GM12891 (cell line): ENCODE measurements around the gene IFI16.
A peak's percentile ranks its signal among the peaks of the same experiment; 100 is the strongest.
"Not testable (repeated sequence)": the region's sequence is repeated elsewhere in the genome, so short reads cannot be mapped to it uniquely, and the experiment has no call there.

Source experiments
- DNase-seq: peaks from one replicate; pipeline ENCODE4 v3.0.0; 2011; ENCODE audit warnings: low spot score; ENCODE audit not compliant: insufficient read length
- FAIRE-seq: peaks from 2 replicates; lab custom pipeline; 2011; peaks lifted over from hg19 to GRCh38; lab: Jason Lieb, UNC
- PAX5 ChIP-seq: IDR thresholded peaks from 2 replicates; pipeline ENCODE4 v1.6.1; 2011; ENCODE audit warnings: low read length, moderate library complexity, mild to moderate bottlenecking; ENCODE audit not compliant: insufficient read depth, severe bottlenecking
- POLR2A ChIP-seq: IDR thresholded peaks from 2 replicates; pipeline ENCODE4 v1.6.1; 2011; ENCODE audit warnings: low read depth, low read length, control low read depth
- POLR2AphosphoS5 ChIP-seq: IDR thresholded peaks from 2 replicates; pipeline ENCODE4 v1.6.1; 2011; ENCODE audit warnings: low read depth, low read length, control low read depth
- POU2F2 ChIP-seq: IDR thresholded peaks from 2 replicates; pipeline ENCODE4 v1.6.1; 2011; ENCODE audit warnings: low read depth, mild to moderate bottlenecking, control low read depth, low read length, moderate library complexity
- SPI1 ChIP-seq: IDR thresholded peaks from 2 replicates; pipeline ENCODE4 v1.6.1; 2011; ENCODE audit warnings: low read depth, low read length, control low read depth
- TAF1 ChIP-seq: IDR thresholded peaks from 2 replicates; pipeline ENCODE4 v1.6.1; 2011; ENCODE audit warnings: low read depth, low read length, control low read depth

IFI16 gene

GRCh38 chr1:159005676-159006075 is 4.0 kb upstream of the IFI16 start:
- FAIRE-seq (peak; percentile 62), DNase-seq (no peak)
- TF ChIP-seq POLR2A (no peak), TAF1 (no peak), SPI1 (no peak), POU2F2 (no peak), PAX5 (no peak), POLR2AphosphoS5 (no peak)

DNA sequence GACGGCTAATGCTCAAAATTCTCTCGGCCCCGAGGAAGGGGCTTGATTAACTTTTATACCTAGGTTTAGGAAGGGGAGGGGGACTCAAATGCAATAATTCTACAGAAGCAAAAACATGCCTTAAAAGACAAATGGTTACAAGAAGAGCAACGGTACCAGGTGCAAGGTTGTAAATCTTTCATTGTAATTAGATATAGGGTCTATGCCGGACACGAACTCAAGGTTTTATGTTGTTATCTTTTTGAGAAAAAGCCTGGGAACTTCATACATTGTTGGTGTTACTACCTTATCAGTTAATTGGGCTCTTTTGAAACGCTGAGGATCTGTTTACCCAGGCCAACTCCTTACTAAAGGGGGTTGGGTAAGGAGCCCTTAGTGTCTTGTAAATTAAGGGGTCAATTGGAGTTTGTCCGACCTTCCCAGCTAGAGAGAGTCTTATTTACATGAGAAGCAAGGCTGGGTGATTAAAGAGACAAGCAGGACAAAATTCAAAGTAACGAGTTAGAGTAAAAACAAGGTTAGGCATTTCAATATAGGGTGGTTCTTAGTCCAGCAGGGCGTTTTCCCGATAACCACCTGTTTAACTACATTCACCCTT is 3.4 kb upstream of the IFI16 start:
- FAIRE-seq, DNase-seq: not testable (repeated sequence)

DNA sequence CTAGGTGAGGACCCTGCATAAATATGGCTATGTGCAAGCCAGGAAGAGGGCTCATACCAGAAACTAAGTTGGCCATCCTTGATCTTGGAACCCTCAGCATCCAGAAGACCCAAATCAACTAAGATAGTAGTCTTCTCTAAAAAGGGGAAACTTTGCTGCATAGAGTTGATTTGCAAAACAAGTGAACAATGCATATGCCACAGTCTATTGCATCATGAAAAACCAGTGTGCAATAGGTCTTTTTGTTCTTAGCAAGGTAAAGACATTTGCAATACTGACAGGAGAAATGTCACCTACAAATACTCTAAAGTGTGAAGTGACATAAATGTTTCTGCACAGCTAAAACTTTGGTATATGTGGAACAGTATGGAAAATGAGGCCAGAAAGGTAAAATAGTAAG is 2.0 kb upstream of the IFI16 start:
- no peak for TF ChIP-seq PAX5
- TF ChIP-seq TAF1, result no peak
- no peak for TF ChIP-seq POLR2AphosphoS5
- no peak for TF ChIP-seq SPI1
- no peak for TF ChIP-seq POLR2A
- TF ChIP-seq POU2F2, result no peak
- FAIRE-seq, result peak; percentile 55

GRCh38 chr1:159008744-159009188 is 941 bp upstream of the IFI16 start:
- TF ChIP-seq POU2F2 (0 out of 2 replicates have a peak, but pooled peaks have one; percentile 43), PAX5 (peak; percentile 13), TAF1 (peak; percentile 77), POLR2AphosphoS5 (peak; percentile 83), POLR2A (peak; percentile 77), SPI1 (no peak)
- DNase-seq (peak; percentile 6), FAIRE-seq (peak; percentile 95)

More for the DNA sequence above, 2.0 kb upstream of the IFI16 start:
- no peak for DNase-seq

DNA sequence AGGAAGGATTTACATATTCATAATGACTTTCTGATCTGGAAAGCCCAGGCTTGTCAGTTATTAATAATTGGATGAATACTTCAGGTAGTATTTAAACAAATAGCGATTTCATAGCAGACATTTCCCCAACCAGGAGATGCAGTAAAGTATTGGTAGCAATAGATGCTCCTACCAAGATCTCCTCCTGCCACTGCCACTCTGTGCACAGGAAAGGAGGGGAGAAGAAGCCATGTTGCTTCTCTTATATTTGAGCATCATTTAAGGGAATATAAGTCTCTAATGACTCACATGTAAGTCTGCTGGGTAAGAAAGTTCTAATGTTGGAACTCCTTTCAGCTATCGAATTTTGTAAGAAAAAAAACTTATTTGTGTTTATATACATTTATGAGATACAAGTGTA is 420 bp upstream of the IFI16 start:
- DNase-seq (no peak), FAIRE-seq (no peak)
- TF ChIP-seq PAX5 (no peak), POLR2AphosphoS5 (no peak), POU2F2 (no peak), TAF1 (no peak), SPI1 (no peak)

DNA sequence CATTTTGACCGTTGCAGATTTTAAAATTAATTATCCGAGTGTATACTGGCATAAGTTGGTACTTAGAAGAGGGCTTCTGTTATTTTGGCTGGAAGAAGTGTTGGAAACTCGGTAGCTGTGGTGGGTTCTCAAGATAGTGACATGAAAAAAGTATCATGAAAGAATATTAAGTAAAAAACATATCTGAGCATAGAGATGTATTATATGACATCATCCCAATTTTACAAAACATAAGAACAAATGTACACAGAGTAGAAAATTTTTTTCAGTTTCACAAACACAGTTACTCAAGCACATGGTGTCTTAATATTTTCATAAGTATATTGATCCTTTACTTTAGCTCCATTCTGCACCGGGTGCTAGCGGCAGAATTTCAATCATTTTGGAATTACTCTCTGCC is 684 bp downstream of the IFI16 start:
- DNase-seq, result no peak
- FAIRE-seq, result no peak
- TF ChIP-seq PAX5 (no peak), POLR2A (no peak), POLR2AphosphoS5 (no peak), POU2F2 (no peak), TAF1 (no peak), SPI1 (no peak)

DNA sequence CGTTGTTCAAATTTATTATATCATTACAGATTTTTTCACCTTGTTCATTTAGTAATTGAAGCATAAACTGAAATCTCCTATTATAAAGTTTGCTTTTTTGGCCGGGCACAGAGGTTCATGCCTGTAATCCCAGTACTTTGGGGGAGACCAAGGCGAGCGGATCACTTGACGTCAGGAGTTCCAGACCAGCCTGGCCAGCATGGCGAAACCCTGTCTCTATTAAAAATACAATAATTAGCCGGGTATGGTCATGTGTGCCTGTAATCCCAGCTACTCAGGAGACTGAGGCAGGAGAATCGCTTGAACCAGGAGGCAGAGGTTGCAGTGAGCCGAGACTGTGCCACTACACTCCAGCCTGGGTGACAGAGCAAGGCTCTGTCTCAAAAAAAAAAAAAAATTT is 1.3 kb downstream of the IFI16 start:
- not testable (repeated sequence) for DNase-seq, FAIRE-seq

DNA sequence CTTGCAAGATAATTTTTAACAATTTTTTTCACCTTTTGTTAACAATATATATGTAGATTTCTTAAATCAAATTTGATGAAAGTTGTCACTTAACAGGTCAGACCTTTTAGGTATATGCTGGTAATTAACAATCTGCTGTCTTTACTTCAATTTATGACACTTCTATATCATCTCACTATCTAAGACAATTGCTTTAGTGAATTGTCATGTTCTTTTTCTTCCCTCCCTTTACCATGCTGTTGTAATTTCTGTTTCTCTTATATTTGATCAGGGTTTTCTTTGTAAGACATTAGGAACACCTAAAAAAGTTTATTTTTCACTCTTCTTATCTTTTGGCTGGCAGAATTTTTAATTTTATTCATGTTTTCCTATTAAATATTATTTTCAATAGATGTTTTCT is 2.0 kb downstream of the IFI16 start:
- TF ChIP-seq PAX5 (no peak), POU2F2 (no peak), TAF1 (no peak), POLR2AphosphoS5 (no peak), POLR2A (no peak), SPI1 (no peak)
- FAIRE-seq, result no peak
- DNase-seq, result no peak

DNA sequence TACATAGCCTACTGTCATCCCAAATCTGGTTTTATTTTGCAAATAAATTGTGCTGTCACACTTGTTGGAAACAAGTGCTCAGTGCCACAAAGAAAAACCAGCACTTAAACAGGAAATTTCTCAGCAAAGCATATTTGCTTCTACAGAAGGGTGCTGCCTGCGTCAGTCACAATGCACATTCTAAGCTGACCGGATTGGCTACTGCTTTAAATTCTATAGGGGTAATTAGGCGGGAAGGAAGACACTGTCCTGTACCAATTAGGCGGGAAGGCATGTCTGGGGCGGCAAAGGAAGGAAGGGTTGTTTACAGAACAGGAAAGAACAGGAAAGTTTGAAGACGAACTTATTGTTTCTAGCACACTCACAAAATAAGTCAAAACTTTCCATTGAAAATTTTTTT is 2.8 kb downstream of the IFI16 start:
- FAIRE-seq (peak; percentile 84), DNase-seq (no peak)
- TF ChIP-seq POLR2A (peak; percentile 60; the same call in 1 of the 2 replicates), TAF1 (no peak), POU2F2 (no peak), SPI1 (no peak), PAX5 (no peak), POLR2AphosphoS5 (peak; percentile 63; the same call in 1 of the 2 replicates)

- DNase-seq (no peak), FAIRE-seq (peak; percentile 76)
- no peak for TF ChIP-seq PAX5
Observed at GRCh38 chr1:159014003-159014571, 4.4 kb downstream of the IFI16 start.
